Measurements from ENCODE around the gene SMG1.

The SMG1 gene

DNA sequence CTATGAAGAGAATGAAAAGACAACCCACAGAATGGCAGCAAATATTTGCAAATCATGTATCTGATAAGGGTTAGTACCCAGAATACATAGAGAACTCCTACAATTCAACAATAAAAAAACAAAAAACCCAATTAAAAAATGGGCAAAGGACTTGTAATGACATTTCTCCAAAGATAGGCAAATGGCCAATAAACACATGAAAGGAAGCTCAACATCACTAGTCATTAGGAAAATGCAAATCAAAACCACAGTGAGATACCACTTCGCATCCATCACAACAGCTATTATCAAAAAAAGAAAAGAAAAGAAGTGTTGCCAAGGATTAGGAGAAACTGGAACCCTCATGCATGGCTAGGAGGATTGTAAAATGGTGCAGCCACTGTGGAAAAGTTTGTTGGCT, 79.8 kb downstream of the SMG1 start:
- DNase-seq (ENCODE audit: extremely low spot score): no peak
- TF ChIP-seq, protein P1, sequence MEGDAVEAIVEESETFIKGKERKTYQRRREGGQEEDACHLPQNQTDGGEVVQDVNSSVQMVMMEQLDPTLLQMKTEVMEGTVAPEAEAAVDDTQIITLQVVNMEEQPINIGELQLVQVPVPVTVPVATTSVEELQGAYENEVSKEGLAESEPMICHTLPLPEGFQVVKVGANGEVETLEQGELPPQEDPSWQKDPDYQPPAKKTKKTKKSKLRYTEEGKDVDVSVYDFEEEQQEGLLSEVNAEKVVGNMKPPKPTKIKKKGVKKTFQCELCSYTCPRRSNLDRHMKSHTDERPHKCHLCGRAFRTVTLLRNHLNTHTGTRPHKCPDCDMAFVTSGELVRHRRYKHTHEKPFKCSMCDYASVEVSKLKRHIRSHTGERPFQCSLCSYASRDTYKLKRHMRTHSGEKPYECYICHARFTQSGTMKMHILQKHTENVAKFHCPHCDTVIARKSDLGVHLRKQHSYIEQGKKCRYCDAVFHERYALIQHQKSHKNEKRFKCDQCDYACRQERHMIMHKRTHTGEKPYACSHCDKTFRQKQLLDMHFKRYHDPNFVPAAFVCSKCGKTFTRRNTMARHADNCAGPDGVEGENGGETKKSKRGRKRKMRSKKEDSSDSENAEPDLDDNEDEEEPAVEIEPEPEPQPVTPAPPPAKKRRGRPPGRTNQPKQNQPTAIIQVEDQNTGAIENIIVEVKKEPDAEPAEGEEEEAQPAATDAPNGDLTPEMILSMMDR (IDR thresholded peaks at IDR 0.05; ENCODE audit: control extremely low read depth, extremely low read depth, low read depth, missing control alignments): no peak
- POLR2A ChIA-PET: no interaction called here
- CTCF ChIA-PET: interaction anchor here (0.8 to 2.9 kb wide), 7 partner anchors 9 to 112 kb away, joined by 3 to 18 read pairs (median 5); partner anchors contain the start of gene ARL6IP1

DNA sequence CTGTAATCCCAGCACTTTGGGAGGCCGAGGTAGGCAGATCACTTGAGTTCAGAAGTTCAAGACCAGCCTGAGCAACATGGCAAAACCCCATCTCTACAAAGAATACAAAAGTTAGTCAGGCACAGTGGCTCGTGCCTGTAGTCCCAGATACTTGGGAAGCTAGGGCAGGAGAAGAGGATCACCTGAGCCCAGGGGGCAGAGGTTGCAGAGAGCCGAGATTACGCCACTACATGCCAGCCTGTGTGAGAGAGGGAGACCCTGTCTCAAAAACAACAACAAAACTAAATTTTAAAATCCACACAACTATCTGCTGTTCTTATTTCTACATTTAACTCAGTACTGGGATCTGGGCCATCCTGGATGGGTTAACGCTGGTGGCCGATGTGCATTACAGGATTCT, 83.6 kb downstream of the SMG1 start:
- CTCF ChIA-PET: interaction anchor here (1.3 to 2.6 kb wide), 3 partner anchors 11 to 41 kb away, joined by 3 to 7 read pairs (median 4); partner anchors contain the start of gene ARL6IP1
- POLR2A ChIA-PET: no interaction called here
- DNase-seq (ENCODE audit: extremely low spot score): no peak
- TF ChIP-seq, protein P1 (IDR thresholded peaks at IDR 0.05; ENCODE audit: control extremely low read depth, extremely low read depth, low read depth, missing control alignments): no peak

DNA sequence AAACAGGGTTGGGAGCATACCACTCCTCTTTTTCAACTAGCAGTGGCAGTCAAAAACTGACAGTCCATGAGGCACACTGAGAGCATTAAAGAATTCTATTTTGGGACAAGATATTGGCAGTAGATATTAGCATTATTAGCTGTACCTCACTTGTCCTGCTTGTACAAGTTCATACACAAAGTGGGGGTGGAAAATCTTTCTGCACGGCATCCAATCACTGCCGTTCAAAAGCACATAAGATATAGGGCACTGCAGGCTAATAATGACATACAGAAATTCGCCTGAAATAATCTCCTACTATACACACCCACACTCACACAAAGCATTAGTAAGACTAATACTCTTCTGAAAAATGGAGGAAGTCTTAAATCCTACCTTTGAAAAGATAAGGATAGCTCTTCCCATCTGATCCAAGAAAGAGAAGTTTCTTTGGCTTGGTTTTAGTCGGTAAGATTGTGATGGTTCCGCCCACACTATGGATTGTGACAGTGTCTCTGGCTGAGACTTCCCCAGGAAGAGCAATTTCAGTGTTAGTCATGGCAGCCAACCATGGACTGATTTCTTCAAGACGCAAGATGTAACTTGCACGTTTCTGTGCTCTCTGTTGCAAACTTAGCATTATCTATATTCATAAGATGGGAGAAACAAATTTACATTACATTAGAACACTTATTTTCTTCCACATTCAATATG, 84.2 kb downstream of the SMG1 start:
- ChIA-PET CTCF (interaction anchor here (1.3 to 2.6 kb wide), 2 partner anchors 33 to 40 kb away, joined by 3 to 7 read pairs; partner anchors contain the start of gene ARL6IP1), POLR2A (no interaction called here)
- no peak for DNase-seq (ENCODE audit: extremely low spot score)
- TF ChIP-seq, protein P1 (IDR thresholded peaks at IDR 0.05; ENCODE audit: control extremely low read depth, extremely low read depth, low read depth, missing control alignments): no peak

- CTCF ChIA-PET: interaction anchor here (1.8 kb wide), 1 partner anchor 38 kb away, joined by 5 read pairs; the partner anchor contains the start of gene ARL6IP1
- POLR2A ChIA-PET: no interaction called here
- DNase-seq (ENCODE audit: extremely low spot score): no peak
Measured at GRCh38 chr16:18839555-18839954, 86.7 kb downstream of the SMG1 start.

DNA sequence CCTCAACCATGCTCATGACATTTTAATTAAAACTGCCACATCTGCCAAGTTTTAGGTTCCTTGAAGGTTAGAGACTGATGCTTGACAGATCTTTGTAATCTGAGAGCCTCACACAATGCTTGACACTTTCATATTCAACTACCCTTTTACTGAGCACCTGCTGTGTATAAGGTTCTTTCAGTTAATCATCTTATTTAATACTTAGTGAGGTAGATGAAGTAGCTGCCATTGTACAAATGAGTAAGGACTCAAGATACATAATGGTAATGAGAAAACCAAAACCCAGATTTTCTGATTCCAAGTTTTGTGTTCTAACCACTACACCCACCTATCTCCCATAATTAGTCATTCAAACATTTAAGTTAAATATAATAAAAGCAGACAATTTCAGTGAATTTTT, 89.5 kb downstream of the SMG1 start:
- TF ChIP-seq, protein P1 (IDR thresholded peaks at IDR 0.05; ENCODE audit: control extremely low read depth, extremely low read depth, low read depth, missing control alignments): no peak
- POLR2A ChIA-PET: interaction anchor here (0.6 kb wide), 1 partner anchor 35 kb away, joined by 4 read pairs; no protein-coding TSS in a partner anchor
- CTCF ChIA-PET: interaction anchor here (1.0 to 3.3 kb wide), 4 partner anchors 10 to 35 kb away, joined by 3 to 18 read pairs (median 4); partner anchors contain the start of gene ARL6IP1
- no peak for DNase-seq (ENCODE audit: extremely low spot score)

More at GRCh38 chr16:18839555-18839954, 86.7 kb downstream of the SMG1 start:
- TF ChIP-seq, protein P1 (IDR thresholded peaks at IDR 0.05; ENCODE audit: control extremely low read depth, extremely low read depth, low read depth, missing control alignments): no peak

DNA sequence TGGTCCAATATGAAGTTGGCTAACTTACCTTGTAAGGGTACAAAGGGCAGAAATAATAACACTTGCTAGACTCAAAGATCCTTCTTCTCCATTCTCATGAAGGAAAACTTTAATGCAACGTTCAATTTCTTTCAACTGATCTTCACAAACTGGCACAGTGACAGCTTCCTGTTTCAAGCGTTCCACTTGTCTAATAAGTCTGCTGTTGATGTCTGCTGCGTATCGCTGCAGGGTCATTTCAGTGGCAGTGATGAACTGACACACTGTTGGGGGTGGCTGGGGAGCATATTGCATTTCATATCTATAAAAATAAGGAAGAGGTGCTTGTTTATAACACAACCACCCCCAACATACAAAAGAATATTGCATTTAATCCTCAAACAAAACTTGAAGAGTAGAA, 91.3 kb downstream of the SMG1 start:
- no peak for DNase-seq (ENCODE audit: extremely low spot score)
- ChIA-PET POLR2A (no interaction called here), CTCF (interaction anchor here (1.0 to 3.3 kb wide), 3 partner anchors 12 to 34 kb away, joined by 3 to 18 read pairs (median 3); partner anchors contain the start of gene ARL6IP1)
- TF ChIP-seq, protein P1 (IDR thresholded peaks at IDR 0.05; ENCODE audit: control extremely low read depth, extremely low read depth, low read depth, missing control alignments): no peak
